HG02642 (cell line): Measurements from ENCODE around the gene PKNOX2.

Source experiments
- ATAC-seq: cut with Tn5 transposase; IDR thresholded peaks from one replicate; pipeline ENCODE4 v1.9.1; 2021; ENCODE audit warnings: mild to moderate bottlenecking; ENCODE audit not compliant: unreplicated experiment, poor library complexity

Gene PKNOX2

DNA sequence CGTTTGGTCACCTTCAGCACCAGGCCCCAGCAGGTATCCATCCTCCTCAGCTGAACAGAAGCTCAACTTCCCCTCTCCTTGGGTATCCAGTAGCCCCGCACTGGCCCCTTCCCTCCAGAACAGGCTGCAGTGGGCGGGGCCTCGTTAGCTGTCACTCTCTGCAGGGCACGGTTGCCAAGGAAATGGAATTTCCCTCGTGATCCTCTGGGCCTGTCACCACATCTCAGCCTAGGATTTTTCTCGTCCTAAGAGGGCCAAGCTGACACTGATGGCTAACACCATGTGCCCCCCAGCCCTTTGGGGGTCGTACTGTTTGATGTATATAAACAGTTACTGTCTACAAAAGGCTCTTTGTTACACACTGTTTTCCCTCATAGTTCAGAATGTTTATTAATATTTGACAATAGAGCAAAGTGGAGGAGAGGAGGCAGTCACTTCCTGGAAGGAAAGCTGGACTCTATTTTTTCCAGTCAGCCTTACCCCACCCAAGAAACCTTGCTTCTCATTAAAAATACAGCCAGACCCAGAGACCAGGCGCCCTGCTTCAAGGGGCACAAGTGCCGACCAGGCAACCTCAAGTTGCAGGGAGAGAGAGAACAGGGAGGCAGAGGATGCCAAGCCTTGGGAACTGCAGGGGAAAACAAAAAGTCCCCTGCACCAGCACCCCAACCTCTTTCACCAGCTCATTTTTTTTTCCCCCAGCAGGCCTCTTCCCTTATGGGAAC is 287.0 kb downstream of the PKNOX2 start:
- ATAC-seq = no peak

DNA sequence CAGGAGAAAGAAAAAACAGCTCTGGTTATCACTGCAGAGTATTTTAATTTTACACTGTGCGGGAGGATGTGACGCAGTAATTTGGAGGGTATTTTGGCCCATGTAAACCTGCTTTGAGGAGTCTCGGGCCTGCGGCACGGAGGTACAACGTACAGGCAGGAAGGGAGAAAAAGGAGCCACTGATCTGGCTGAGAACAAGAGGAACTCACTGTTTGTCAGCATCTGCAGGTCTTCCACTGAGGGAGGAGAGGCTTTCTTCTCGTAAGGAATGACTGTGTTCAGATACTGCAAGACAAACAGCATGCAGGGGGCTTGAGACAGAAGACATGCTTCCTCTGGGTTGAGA is 287.5 kb downstream of the PKNOX2 start:
- no peak for ATAC-seq

DNA sequence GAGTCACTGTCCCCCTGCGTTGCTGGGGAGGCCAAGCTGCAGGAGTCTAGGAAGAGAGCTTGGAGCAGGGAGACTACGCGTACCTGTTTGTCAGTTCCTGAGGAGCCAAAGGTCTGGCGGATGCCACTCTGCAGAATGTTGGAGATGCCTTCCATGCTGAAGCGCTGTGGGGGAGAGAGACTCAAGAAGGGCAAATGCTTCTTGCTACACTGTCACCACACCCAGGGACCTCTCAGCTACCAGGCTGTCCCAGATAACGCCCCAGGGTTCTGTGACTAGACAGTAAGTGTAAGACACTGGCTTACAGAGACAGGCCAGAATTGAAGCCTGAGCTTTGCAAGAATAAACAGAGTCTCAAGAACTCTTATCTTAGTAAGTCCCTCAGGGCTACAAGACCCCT is 289.5 kb downstream of the PKNOX2 start:
- no peak for ATAC-seq

DNA sequence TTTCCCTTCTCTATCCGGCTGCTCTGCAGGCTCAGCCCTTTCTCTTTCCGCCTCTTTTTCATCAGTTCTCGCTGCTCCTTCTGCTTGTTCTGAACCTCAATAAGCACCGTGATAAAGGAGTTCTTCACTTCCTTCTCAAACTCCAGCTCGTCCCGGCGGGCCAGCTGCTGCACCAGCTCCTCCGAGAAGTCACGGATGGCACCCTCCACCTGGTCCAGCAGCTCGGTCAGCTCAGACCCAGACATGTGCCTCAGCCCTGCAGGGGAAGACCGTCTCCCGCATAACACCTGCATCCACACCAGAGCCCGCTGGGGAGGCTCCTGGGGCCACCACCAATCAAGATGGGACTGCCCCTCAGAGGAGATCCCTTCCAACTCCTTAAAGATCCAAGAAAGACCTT is 291.3 kb downstream of the PKNOX2 start:
- ATAC-seq = no peak

DNA sequence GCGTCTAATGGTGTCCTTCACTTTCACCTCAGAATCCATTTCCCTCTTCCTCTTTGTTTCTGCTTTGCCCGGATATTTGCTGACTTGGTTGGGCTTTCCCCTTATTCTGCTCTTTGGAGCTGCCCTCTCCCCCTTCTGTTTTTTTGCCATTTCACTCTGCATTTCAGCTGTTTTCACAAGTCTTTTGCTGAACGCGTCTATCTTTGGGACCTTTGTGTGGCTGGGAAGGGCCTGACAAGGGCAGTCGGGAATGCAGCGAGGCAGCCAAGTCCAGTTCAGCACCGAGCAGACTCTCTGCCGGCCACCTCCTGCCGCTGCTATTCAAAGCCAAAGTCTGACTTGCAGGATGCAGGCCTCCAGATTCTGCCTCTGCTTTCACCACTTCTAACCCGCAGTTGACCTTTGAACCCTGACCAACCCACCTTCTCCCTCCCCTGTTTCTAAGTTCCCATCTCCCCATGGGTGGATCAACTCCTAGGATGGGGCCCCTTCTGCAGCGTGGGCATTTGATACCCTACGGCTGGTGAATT is 293.3 kb downstream of the PKNOX2 start:
- ATAC-seq = no peak

DNA sequence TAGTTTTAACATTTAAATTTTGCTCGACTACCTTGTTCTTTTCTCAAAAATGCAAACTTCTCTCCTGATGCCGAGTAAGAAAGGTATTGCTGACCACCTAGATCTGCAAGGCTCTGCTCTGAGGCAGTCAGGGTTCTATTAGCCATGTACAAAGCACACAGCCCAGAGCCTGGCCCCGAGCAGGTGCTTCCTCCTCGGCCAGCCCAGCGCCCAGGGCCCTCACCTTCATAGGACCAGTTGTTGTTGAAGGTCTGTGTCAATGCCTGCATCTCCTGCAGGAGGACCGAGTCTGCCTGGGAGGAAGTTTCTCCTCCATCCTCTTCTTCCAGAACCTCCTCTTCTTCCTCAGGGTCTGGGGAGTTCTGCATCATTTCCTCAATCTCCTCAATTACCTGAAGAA is 295.7 kb downstream of the PKNOX2 start:
- ATAC-seq = no peak

DNA sequence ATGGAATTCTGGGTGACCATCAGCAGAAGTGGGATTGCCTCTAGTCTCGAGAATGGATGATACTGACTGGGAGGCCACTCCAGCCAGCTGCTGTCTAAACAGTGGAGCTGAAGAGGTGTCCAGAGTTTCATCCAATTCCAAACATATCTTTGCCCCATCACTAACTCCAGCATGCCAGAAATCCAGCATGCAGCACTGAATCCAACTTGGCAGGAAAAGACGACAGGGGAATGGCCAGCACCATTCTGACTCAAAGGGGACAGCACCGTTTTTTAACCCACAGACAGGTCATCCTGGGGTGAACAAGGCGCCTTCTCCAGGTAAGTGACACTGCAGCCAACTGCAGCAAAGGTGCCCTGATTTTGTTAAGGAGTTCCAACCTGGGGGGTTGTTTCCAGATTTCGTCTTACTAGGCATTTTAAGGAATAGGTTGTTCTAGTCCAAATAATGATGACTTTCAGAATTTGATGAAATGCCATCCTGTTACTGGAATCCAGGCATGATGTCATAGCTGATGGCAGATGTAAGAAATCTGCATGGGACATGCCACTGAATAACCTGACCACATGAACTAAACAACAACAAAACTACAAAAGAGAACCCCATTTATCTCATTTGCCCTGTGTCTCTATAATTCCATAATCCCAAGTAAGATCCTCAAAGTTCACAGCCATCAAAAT is 299.2 kb downstream of the PKNOX2 start:
- no peak for ATAC-seq

DNA sequence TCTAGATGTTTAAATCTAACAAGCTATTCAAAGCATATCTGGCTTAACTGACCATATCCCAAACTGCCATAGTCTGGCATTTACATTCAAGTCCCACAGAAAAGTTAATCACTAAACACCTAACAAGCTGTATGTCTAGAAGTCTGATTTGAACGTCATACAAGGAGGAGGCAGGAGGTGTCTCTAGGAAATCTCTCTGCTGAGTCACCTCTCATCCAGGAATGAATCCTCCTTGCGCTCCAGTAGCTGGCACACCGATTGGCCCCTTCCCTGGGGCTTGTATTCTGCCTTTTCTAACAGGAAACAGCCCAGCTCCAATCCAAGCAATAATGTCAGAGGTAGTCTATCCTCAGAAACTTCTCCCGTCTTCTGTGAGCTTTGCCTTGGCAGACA is 299.7 kb downstream of the PKNOX2 start:
- ATAC-seq = no peak

DNA sequence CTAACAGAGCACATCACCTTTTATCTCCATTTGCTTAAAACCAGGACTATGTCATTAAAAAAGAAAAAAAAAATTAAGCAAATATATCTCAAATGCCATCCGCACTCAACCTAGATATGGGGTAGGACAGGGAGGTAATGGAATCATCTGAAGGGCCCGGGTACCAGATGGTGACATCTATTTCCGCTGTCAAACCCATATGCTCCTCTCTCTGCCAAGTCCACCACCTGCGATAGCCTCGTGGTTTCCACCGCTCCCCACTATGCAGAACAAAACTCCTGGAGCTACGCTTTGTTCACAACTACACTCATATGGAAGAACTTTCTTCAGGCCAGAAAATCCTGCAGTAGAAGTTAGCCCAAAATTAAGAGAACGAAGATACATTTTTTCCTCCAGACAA is 300.1 kb downstream of the PKNOX2 start:
- no peak for ATAC-seq

DNA sequence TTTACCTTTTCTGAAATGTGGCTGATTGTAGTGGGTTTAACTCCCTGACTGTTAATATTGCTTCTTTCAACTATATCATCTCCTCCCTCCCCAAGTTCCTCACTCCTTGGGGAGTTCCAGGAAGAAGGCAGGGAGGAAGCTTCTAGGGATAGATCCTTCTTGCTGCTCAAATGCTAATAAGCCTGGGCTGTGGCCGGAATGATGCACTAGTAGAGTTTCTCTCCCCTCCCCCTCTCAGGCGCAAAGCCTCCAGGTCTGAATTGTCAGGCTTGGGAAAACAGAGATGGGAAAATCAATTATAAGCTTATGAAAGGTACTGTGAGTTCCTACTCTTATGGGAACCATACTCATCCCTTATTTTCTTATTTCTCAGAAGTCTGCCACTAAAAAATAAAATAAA is 300.7 kb downstream of the PKNOX2 start:
- no peak for ATAC-seq

DNA sequence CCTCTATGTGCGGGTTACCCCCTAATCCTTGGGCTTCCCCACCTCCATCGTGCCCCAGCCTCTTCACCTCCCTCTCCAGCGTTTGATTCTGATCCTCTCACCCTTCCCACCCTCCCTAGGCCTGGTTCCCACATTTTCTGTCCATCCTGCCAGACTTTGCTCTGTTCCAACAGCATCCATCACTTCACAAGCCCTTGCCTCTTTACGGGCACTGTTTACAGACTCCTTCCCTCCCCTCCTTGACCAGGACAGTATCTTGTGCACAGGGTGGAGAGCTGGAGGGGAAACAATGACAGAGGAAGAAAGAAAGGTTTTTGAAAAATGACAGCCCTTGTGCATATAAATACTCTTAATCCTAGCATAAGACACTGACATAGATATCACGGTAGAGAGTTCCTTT is 301.1 kb downstream of the PKNOX2 start:
- ATAC-seq = no peak

DNA sequence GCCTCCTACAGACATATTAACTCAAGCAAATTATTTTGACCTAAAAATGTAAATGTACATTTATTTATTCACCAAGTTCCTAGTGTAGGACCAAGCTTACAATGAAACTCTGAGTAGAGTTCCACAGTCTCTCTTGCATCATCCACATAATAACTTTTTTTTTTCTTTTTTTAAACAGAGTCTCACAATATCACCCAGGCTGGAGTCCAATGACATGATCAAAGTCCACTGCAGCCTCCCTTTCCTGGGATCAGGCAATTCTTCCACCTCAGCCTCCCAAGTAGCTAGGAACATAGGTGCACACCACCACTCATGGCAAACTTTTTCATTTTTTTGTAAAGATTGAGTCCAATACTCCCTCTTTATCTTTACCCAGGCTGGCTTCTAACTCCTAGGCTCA is 303.5 kb downstream of the PKNOX2 start:
- no peak for ATAC-seq

DNA sequence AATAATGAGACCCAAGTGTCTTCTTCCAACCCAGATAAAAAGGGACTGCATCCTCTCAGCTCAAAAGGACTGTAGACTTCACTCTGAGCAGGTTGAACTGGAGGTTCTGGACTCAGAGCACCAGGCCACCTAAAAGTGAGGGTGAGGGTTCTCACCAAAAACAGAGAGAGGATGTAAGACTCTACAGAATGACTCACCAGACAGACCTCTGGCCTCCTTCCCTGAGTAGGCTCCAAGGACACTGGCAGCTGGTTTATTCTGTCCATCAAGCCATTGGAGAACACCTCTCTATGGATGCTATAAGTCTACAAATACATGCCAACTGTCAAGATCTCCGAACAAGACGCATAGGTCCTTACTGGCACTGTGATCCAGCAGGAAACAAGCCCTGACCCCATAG is 304.3 kb downstream of the PKNOX2 start:
- ATAC-seq = no peak

DNA sequence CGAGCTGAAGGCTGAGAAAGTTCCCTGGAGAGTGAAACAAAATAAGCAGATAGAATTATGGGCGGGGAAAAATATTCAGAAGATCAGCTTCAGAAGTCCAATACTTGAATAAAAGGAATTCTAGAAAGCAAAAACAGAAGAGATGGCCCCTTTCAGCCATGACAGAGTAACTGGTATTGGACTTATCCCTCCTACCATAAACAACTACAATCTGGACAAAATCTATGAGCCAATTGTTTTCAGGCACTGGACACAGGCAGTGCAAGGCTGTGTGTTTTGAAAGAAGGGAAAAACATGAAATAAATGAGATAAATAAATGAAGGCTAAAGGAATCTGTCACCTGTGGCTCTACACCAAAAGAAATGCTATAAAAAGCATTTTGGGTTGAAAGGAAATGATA is 305.8 kb downstream of the PKNOX2 start:
- no peak for ATAC-seq

DNA sequence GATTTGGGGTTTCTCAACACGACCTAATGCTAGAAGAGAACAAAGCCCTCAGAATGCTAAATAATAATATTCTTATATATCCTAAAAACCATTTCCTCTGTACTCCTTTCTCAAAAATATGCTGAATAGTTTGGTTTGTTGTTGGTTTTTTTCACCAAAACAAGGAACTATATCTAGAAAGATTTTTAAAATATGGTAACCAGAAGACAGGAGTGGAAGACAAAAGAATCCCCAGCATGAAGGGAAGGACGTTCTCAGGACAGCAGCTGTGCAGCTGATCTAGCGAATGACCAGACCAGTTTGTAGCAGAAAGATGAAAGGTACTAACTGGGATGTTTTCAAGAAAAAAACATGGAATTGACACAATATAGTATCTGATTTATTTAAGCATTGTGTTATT is 312.2 kb downstream of the PKNOX2 start:
- ATAC-seq = no peak

DNA sequence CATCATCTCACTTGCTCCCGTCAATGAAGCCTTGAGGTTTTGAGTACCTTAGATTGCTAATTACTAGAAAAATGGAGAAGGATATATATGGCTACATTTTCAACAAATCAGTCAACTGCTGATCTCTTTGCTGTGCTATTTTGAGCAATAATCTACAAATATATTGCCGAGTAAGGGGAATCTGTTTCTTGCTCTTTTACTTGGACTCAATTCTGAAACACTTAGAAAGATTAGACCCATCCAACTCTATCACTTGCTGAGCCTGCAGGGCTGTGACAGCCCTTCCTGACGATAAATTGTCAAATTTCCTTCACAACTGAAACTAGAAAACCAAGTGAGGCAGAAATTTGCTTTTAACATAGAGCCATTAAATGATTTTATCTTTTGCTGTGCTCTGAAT is 314.6 kb downstream of the PKNOX2 start:
- ATAC-seq = no peak

DNA sequence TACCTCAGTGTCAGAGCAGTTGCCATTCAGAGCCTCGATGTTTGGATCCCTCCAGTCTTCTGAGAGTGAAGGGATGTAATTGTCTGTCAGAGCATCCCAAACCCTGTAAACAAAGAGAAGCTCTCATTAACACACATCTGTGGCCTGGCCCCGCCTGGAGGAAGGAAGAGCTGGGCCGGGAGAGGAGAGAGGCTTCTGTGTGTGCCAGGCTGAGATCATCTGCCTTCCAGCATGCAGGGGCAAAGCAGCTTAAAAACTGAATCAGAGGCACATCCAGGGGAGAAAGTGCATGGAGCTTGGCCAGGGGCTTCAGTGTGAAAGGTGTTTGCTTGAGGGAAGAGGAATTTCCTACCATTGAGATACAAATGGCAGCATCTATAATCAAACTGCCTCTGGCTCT is 317.0 kb downstream of the PKNOX2 start:
- no peak for ATAC-seq
